ENCODE measurements around the gene NTNG1. TPM values are rescaled to one million over a fixed set of nuclear protein-coding genes. Genes with fewer than 3 reads are reported as not detected.

Gene NTNG1
- total and polyA plus RNA-seq, 2 of the 8 experiments (the other 6 are each of a cell fraction or from before 2014, with no cell fraction given): 1.2 to 4.1 TPM

DNA sequence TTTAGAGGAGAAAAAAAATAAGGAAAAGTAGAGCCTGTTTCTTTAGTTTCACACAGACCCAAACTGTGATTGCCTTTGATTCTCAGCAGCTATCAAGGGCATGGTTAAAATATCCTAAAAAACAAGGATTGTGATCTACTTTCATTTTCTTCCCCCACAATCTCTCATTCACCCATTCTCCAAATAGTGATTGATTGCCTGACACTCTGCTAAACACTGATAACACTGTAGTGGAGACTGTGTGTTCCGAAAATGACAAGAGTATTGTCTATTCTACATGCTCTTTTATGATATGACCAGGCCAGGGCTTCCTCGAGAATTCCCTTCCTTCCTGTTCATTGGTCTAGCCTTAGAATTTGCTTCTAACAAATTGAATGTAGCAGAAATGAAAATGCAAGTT lies 44.1 kb upstream of the NTNG1 start:
- CTCF ChIA-PET (ENCODE audit: partially characterized antibody): no interaction called here
- no peak for TF ChIP-seq CREB1 (IDR thresholded peaks at IDR 0.05)
- no peak for TF ChIP-seq GABPA (IDR thresholded peaks at IDR 0.05; ENCODE audit: borderline replicate concordance, insufficient read depth, low read length)
- TF ChIP-seq, protein P1, sequence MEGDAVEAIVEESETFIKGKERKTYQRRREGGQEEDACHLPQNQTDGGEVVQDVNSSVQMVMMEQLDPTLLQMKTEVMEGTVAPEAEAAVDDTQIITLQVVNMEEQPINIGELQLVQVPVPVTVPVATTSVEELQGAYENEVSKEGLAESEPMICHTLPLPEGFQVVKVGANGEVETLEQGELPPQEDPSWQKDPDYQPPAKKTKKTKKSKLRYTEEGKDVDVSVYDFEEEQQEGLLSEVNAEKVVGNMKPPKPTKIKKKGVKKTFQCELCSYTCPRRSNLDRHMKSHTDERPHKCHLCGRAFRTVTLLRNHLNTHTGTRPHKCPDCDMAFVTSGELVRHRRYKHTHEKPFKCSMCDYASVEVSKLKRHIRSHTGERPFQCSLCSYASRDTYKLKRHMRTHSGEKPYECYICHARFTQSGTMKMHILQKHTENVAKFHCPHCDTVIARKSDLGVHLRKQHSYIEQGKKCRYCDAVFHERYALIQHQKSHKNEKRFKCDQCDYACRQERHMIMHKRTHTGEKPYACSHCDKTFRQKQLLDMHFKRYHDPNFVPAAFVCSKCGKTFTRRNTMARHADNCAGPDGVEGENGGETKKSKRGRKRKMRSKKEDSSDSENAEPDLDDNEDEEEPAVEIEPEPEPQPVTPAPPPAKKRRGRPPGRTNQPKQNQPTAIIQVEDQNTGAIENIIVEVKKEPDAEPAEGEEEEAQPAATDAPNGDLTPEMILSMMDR (IDR thresholded peaks at IDR 0.05; ENCODE audit: control extremely low read depth in 1 of 3, insufficient read depth in 1 of 3, low read depth in 1 of 3, low read length in 3 of 3): no peak
- no peak for TF ChIP-seq BACH1 (IDR thresholded peaks at IDR 0.05; ENCODE audit: low read length)
- TF ChIP-seq RNF2 (IDR thresholded peaks at IDR 0.05; ENCODE audit: borderline replicate concordance, low read depth, low read length, missing control alignments, poor library complexity, severe bottlenecking): no peak
- TF ChIP-seq YY1 (IDR thresholded peaks at IDR 0.05; ENCODE audit: low read depth, low read length): no peak
- no peak for TF ChIP-seq SP1 (IDR thresholded peaks at IDR 0.05; ENCODE audit: low read depth, low read length)
- no peak for TF ChIP-seq POU5F1 (IDR thresholded peaks at IDR 0.05; ENCODE audit: low read depth, low read length)
- no peak for TF ChIP-seq ASH2L (IDR thresholded peaks at IDR 0.05; ENCODE audit: low read length)
- no peak for TF ChIP-seq TEAD4 (IDR thresholded peaks at IDR 0.05; ENCODE audit: low read depth, low read length)
- TF ChIP-seq RAD21 (IDR thresholded peaks at IDR 0.05 in 1 of 2, conservative IDR thresholded peaks at IDR 0.05 in 1 of 2; ENCODE audit: low read depth in 2 of 2, low read length in 2 of 2): no peak
- TF ChIP-seq PHF8 (conservative IDR thresholded peaks at IDR 0.05; ENCODE audit: low read depth, low read length): no peak
- no peak for TF ChIP-seq SP4 (IDR thresholded peaks at IDR 0.05; ENCODE audit: low read length)

More for the DNA sequence above, 44.1 kb upstream of the NTNG1 start:
- Histone ChIP-seq H3K36me3 (ENCODE audit: control insufficient read depth in 2 of 4, insufficient read depth in 4 of 4, low read length in 3 of 4) (no peaks in the 10 kb centered on the region), H4K91ac (replicated peaks; ENCODE audit: insufficient read length, low read length) (no peak overlapping the region), H2BK12ac (ENCODE audit: low read depth, low read length) (no peak overlapping the region), H3K4me2 (ENCODE audit: insufficient read depth in 1 of 2, low read depth in 2 of 2, low read length in 2 of 2) (no peak overlapping the region), H3K79me1 (ENCODE audit: low read depth, low read length) (no peaks in the 10 kb centered on the region), H3K14ac (ENCODE audit: insufficient read length) (no peak overlapping the region), H3K4ac (replicated peaks; ENCODE audit: insufficient read length, low read depth, low read length) (no peak overlapping the region), H4K5ac (ENCODE audit: insufficient read length, low read depth, low read length) (no peak overlapping the region), H4K20me1 (replicated peaks in 1 of 2; ENCODE audit: control insufficient read depth in 1 of 2, insufficient read depth in 2 of 2, low read length in 2 of 2) (no peaks in the 10 kb centered on the region), H3K27me3 (replicated peaks in 1 of 4; ENCODE audit: control insufficient read depth in 3 of 4, extremely low read depth in 1 of 4, insufficient read depth in 3 of 4, low read length in 3 of 4) (no peaks in the 10 kb centered on the region), H2BK20ac (ENCODE audit: low read length) (no peak overlapping the region), H3K9ac (replicated peaks in 1 of 4; ENCODE audit: extremely low read depth in 1 of 4, low read depth in 3 of 4, low read length in 3 of 4) (no peak overlapping the region), H2BK120ac (replicated peaks; ENCODE audit: low read depth, low read length) (no peak overlapping the region), H2AFZ (ENCODE audit: low read length) (no peak overlapping the region), H3K18ac (ENCODE audit: extremely low read depth, low read length) (no peak overlapping the region), H3K23ac (ENCODE audit: insufficient read length) (no peak overlapping the region), H3K9me3 (ENCODE audit: insufficient read depth in 2 of 2, low read depth in 1 of 2, low read length in 1 of 2) (no peaks in the 10 kb centered on the region), H3K4me3 (ENCODE audit: extremely low read depth in 1 of 4, insufficient read depth in 2 of 4, low read depth in 3 of 4, low read length in 4 of 4) (no peak overlapping the region), H2BK5ac (ENCODE audit: low read depth, low read length) (no peak overlapping the region), H3K27ac (ENCODE audit: low read depth, low read length) (no peak overlapping the region), H2AK5ac (ENCODE audit: low read depth, low read length) (no peak overlapping the region), H3K56ac (replicated peaks; ENCODE audit: insufficient read length, low read depth, low read length) (no peak overlapping the region), H3K23me2 (ENCODE audit: low read depth, low read length) (no peaks in the 10 kb centered on the region), H4K8ac (ENCODE audit: extremely low read depth, insufficient read depth, low read length) (no peak overlapping the region), H3K4me1 (replicated peaks in 1 of 4; ENCODE audit: control insufficient read depth in 3 of 4, insufficient read depth in 4 of 4, low read length in 3 of 4) (no peaks in the 10 kb centered on the region), H3K79me2 (ENCODE audit: control insufficient read depth in 1 of 2, insufficient read depth in 2 of 2, low read length in 2 of 2) (no peaks in the 10 kb centered on the region), H2BK15ac (ENCODE audit: low read length) (no peak overlapping the region)
- POLR2A ChIA-PET (ENCODE audit: partially characterized antibody): no interaction called here
- DNase-seq (ENCODE audit: low read depth in 1 of 2, low spot score in 2 of 2) (no peak), FAIRE-seq (no peak)
- 88% methylated on average over 2 of the region's 2 CpGs; no CpG with 5 or more reads in 1 of the 2 experiments for whole genome bisulfite sequencing, 2 experiments (ENCODE audit: extremely low coverage in 1 of 2, insufficient coverage in 1 of 2, insufficient read length in 1 of 2, insufficient replicate concordance in 2 of 2, low coverage in 1 of 2, low lambda C conversion rate in 2 of 2, missing lambda C conversion rate in 1 of 2)
